ENCODE results near the gene LAMA3.

The LAMA3 gene

GRCh38 chr18:23945416-23946079 lies 256.3 kb downstream of the LAMA3 start:
- Histone ChIP-seq H3K9me3 (ENCODE audit: control insufficient read depth, insufficient read depth, low read length) (no peaks in the 10 kb centered on the region), H3K27me3 (ENCODE audit: control insufficient read depth, insufficient read depth, low read length) (no peaks in the 10 kb centered on the region), H3K36me3 (ENCODE audit: control insufficient read depth, insufficient read depth, low read length) (no peaks in the 10 kb centered on the region), H3K9ac (ENCODE audit: low read depth, low read length) (no peak overlapping the region), H3K4me1 (ENCODE audit: control insufficient read depth, insufficient read depth, low read length) (peaks cover 9% of the 10 kb centered on the region), H3K4me3 (ENCODE audit: low read depth, low read length) (no peak overlapping the region)

GRCh38 chr18:23949863-23950262 lies 260.6 kb downstream of the LAMA3 start:
- Histone ChIP-seq H3K27me3 (ENCODE audit: control insufficient read depth, insufficient read depth, low read length) (no peaks in the 10 kb centered on the region), H3K9me3 (ENCODE audit: control insufficient read depth, insufficient read depth, low read length) (no peaks in the 10 kb centered on the region), H3K4me3 (ENCODE audit: low read depth, low read length) (no peak overlapping the region), H3K36me3 (ENCODE audit: control insufficient read depth, insufficient read depth, low read length) (no peaks in the 10 kb centered on the region), H3K9ac (ENCODE audit: low read depth, low read length) (no peak overlapping the region), H3K4me1 (ENCODE audit: control insufficient read depth, insufficient read depth, low read length) (peaks cover 17% of the 10 kb centered on the region)

- Histone ChIP-seq H3K27me3 (ENCODE audit: control insufficient read depth, insufficient read depth, low read length) (no peaks in the 10 kb centered on the region), H3K9ac (ENCODE audit: low read depth, low read length) (no peak overlapping the region)
Observed at GRCh38 chr18:23950644-23951043, 261.4 kb downstream of the LAMA3 start.

GRCh38 chr18:23951206-23951605 lies 262.0 kb downstream of the LAMA3 start:
- H3K9ac ChIP-seq (ENCODE audit: low read depth, low read length), result no peak overlapping the region
- H3K27me3 ChIP-seq (ENCODE audit: control insufficient read depth, insufficient read depth, low read length), result no peaks in the 10 kb centered on the region
- H3K36me3 ChIP-seq (ENCODE audit: control insufficient read depth, insufficient read depth, low read length), result no peaks in the 10 kb centered on the region
- H3K9me3 ChIP-seq (ENCODE audit: control insufficient read depth, insufficient read depth, low read length), result no peaks in the 10 kb centered on the region
- peaks cover 17% of the 10 kb centered on the region for H3K4me1 ChIP-seq (ENCODE audit: control insufficient read depth, insufficient read depth, low read length)
- H3K4me3 ChIP-seq (ENCODE audit: low read depth, low read length), result no peak overlapping the region

More at GRCh38 chr18:23950644-23951043, 261.4 kb downstream of the LAMA3 start:
- Histone ChIP-seq H3K9me3 (ENCODE audit: control insufficient read depth, insufficient read depth, low read length) (no peaks in the 10 kb centered on the region), H3K4me1 (ENCODE audit: control insufficient read depth, insufficient read depth, low read length) (peaks cover 17% of the 10 kb centered on the region), H3K36me3 (ENCODE audit: control insufficient read depth, insufficient read depth, low read length) (no peaks in the 10 kb centered on the region), H3K4me3 (ENCODE audit: low read depth, low read length) (no peak overlapping the region)

- no peaks in the 10 kb centered on the region for H3K36me3 ChIP-seq (ENCODE audit: control insufficient read depth, insufficient read depth, low read length)
- no peak overlapping the region for H3K4me3 ChIP-seq (ENCODE audit: low read depth, low read length)
- no peaks in the 10 kb centered on the region for H3K27me3 ChIP-seq (ENCODE audit: control insufficient read depth, insufficient read depth, low read length)
- H3K4me1 ChIP-seq (ENCODE audit: control insufficient read depth, insufficient read depth, low read length), result peaks cover 17% of the 10 kb centered on the region
- no peaks in the 10 kb centered on the region for H3K9me3 ChIP-seq (ENCODE audit: control insufficient read depth, insufficient read depth, low read length)
- no peak overlapping the region for H3K9ac ChIP-seq (ENCODE audit: low read depth, low read length)
Observed at GRCh38 chr18:23953984-23954383, 264.7 kb downstream of the LAMA3 start.

GRCh38 chr18:23956483-23956882 lies 267.2 kb downstream of the LAMA3 start:
- Histone ChIP-seq H3K9ac (ENCODE audit: low read depth, low read length) (no peak overlapping the region), H3K27me3 (ENCODE audit: control insufficient read depth, insufficient read depth, low read length) (no peaks in the 10 kb centered on the region), H3K36me3 (ENCODE audit: control insufficient read depth, insufficient read depth, low read length) (no peaks in the 10 kb centered on the region), H3K4me1 (ENCODE audit: control insufficient read depth, insufficient read depth, low read length) (peaks cover under 1% of the 10 kb centered on the region), H3K4me3 (ENCODE audit: low read depth, low read length) (no peak overlapping the region), H3K9me3 (ENCODE audit: control insufficient read depth, insufficient read depth, low read length) (no peaks in the 10 kb centered on the region)

- Histone ChIP-seq H3K9me3 (ENCODE audit: control insufficient read depth, insufficient read depth, low read length) (no peaks in the 10 kb centered on the region), H3K4me3 (ENCODE audit: low read depth, low read length) (no peak overlapping the region), H3K9ac (ENCODE audit: low read depth, low read length) (no peak overlapping the region), H3K36me3 (ENCODE audit: control insufficient read depth, insufficient read depth, low read length) (no peaks in the 10 kb centered on the region), H3K27me3 (ENCODE audit: control insufficient read depth, insufficient read depth, low read length) (no peaks in the 10 kb centered on the region), H3K4me1 (ENCODE audit: control insufficient read depth, insufficient read depth, low read length) (no peaks in the 10 kb centered on the region)
Observed at GRCh38 chr18:23958036-23958435, 268.8 kb downstream of the LAMA3 start.

GRCh38 chr18:23963443-23964165 lies 274.4 kb downstream of the LAMA3 start:
- no peaks in the 10 kb centered on the region for H3K4me1 ChIP-seq (ENCODE audit: control insufficient read depth, insufficient read depth, low read length)
- no peaks in the 10 kb centered on the region for H3K27me3 ChIP-seq (ENCODE audit: control insufficient read depth, insufficient read depth, low read length)
- H3K9me3 ChIP-seq (ENCODE audit: control insufficient read depth, insufficient read depth, low read length), result no peaks in the 10 kb centered on the region
- H3K9ac ChIP-seq (ENCODE audit: low read depth, low read length), result no peak overlapping the region
- H3K4me3 ChIP-seq (ENCODE audit: low read depth, low read length), result no peak overlapping the region
- H3K36me3 ChIP-seq (ENCODE audit: control insufficient read depth, insufficient read depth, low read length), result no peaks in the 10 kb centered on the region

- no peak overlapping the region for H3K9ac ChIP-seq (ENCODE audit: low read depth, low read length)
- H3K4me1 ChIP-seq (ENCODE audit: control insufficient read depth, insufficient read depth, low read length), result peaks cover 4% of the 10 kb centered on the region
- H3K9me3 ChIP-seq (ENCODE audit: control insufficient read depth, insufficient read depth, low read length), result no peaks in the 10 kb centered on the region
- no peaks in the 10 kb centered on the region for H3K27me3 ChIP-seq (ENCODE audit: control insufficient read depth, insufficient read depth, low read length)
- no peaks in the 10 kb centered on the region for H3K36me3 ChIP-seq (ENCODE audit: control insufficient read depth, insufficient read depth, low read length)
- H3K4me3 ChIP-seq (ENCODE audit: low read depth, low read length), result no peak overlapping the region
Observed at GRCh38 chr18:23964282-23965238, 275.3 kb downstream of the LAMA3 start.

DNA sequence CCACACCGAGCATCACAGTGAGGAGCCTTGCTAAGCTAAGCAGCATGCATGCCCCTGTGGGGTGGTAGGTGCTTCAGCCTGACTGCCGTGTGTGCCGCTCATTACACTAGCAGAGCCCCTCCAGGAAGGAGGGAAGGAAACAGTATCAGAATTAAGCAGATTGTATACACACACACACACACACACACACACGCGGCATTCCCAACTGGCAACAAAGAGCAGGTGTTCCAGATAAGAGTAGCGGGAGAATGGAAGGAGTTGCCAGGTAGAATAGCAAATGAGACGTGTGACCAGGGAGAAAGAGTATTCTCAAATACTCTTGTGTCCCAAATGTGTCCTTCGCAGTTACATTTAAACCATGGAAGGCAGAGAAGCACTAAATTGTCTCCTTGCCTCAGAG lies 277.7 kb downstream of the LAMA3 start:
- Histone ChIP-seq H3K36me3 (ENCODE audit: control insufficient read depth, insufficient read depth, low read length) (no peaks in the 10 kb centered on the region), H3K9ac (ENCODE audit: low read depth, low read length) (no peak overlapping the region), H3K27me3 (ENCODE audit: control insufficient read depth, insufficient read depth, low read length) (no peaks in the 10 kb centered on the region), H3K4me3 (ENCODE audit: low read depth, low read length) (no peak overlapping the region), H3K4me1 (ENCODE audit: control insufficient read depth, insufficient read depth, low read length) (peaks cover 4% of the 10 kb centered on the region), H3K9me3 (ENCODE audit: control insufficient read depth, insufficient read depth, low read length) (no peaks in the 10 kb centered on the region)

GRCh38 chr18:23967321-23968089 lies 278.3 kb downstream of the LAMA3 start:
- Histone ChIP-seq H3K36me3 (ENCODE audit: control insufficient read depth, insufficient read depth, low read length) (no peaks in the 10 kb centered on the region), H3K4me3 (ENCODE audit: low read depth, low read length) (no peak overlapping the region), H3K9ac (ENCODE audit: low read depth, low read length) (no peak overlapping the region), H3K4me1 (ENCODE audit: control insufficient read depth, insufficient read depth, low read length) (peaks cover 4% of the 10 kb centered on the region), H3K9me3 (ENCODE audit: control insufficient read depth, insufficient read depth, low read length) (no peaks in the 10 kb centered on the region), H3K27me3 (ENCODE audit: control insufficient read depth, insufficient read depth, low read length) (no peaks in the 10 kb centered on the region)

Measured in iPS-15b (cell line).